ENCODE measurements around the gene SPAG17. TPM values are rescaled to one million over a fixed set of nuclear protein-coding genes. Genes with fewer than 3 reads are reported as not detected.
A peak's percentile ranks its signal among the peaks of the same experiment; 100 is the strongest.

The SPAG17 gene
- total and polyA plus RNA-seq, 2 experiments from 2014 or later: 0.36 to 1.7 TPM

DNA sequence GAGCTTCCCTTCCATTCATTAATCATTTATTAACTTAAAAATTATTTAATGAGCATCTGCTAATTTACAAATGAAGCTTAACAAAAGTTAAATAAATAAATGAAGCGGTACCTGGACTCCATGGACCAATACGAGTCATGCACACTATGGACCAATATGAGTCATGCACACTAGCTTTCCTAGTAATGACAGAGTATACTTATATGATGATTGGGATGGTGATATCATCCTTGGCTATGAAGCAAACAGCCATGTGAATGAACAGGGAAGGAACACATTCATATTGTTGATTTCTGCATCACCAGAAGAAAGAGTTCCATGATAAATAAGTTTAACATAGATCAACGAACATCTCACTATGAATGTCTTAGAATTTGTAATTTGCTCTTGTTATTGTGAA lies 109.9 kb downstream of the SPAG17 start:
- no peaks in the 10 kb centered on the region for H3K79me2 ChIP-seq
- WGBS (ENCODE audit: low lambda C conversion rate, missing lambda C conversion rate): 84% methylated on average over 3 of the region's 3 CpGs
- no peak overlapping the region for H2AFZ ChIP-seq
- no peak for DNase-seq (ENCODE audit: low spot score)
- H4K20me1 ChIP-seq (ENCODE audit: insufficient read depth, poor library complexity, severe bottlenecking): no peaks in the 10 kb centered on the region
- no peaks in the 10 kb centered on the region for H3K4me1 ChIP-seq (ENCODE audit: insufficient read depth)
- H3K4me3 ChIP-seq: no peak overlapping the region
- TF ChIP-seq, protein P1, sequence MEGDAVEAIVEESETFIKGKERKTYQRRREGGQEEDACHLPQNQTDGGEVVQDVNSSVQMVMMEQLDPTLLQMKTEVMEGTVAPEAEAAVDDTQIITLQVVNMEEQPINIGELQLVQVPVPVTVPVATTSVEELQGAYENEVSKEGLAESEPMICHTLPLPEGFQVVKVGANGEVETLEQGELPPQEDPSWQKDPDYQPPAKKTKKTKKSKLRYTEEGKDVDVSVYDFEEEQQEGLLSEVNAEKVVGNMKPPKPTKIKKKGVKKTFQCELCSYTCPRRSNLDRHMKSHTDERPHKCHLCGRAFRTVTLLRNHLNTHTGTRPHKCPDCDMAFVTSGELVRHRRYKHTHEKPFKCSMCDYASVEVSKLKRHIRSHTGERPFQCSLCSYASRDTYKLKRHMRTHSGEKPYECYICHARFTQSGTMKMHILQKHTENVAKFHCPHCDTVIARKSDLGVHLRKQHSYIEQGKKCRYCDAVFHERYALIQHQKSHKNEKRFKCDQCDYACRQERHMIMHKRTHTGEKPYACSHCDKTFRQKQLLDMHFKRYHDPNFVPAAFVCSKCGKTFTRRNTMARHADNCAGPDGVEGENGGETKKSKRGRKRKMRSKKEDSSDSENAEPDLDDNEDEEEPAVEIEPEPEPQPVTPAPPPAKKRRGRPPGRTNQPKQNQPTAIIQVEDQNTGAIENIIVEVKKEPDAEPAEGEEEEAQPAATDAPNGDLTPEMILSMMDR (IDR thresholded peaks at IDR 0.05; ENCODE audit: poor library complexity): no peak
- TF ChIP-seq EZH2 (IDR thresholded peaks at IDR 0.05; ENCODE audit: borderline replicate concordance) (no peak), EZH2phosphoT487 (IDR thresholded peaks at IDR 0.05; ENCODE audit: low read depth, severe bottlenecking, unreplicated experiment) (no peak)
- no peaks in the 10 kb centered on the region for H3K36me3 ChIP-seq (replicated peaks; ENCODE audit: insufficient read depth, low read depth)
- H3K27me3 ChIP-seq: no peaks in the 10 kb centered on the region
- no peak overlapping the region for H3K27ac ChIP-seq
- no peaks in the 10 kb centered on the region for H3K9me3 ChIP-seq (ENCODE audit: low read depth)
- H3K9me2 ChIP-seq (replicated peaks; ENCODE audit: insufficient read depth): no peaks in the 10 kb centered on the region
- H3K4me2 ChIP-seq: no peak overlapping the region

DNA sequence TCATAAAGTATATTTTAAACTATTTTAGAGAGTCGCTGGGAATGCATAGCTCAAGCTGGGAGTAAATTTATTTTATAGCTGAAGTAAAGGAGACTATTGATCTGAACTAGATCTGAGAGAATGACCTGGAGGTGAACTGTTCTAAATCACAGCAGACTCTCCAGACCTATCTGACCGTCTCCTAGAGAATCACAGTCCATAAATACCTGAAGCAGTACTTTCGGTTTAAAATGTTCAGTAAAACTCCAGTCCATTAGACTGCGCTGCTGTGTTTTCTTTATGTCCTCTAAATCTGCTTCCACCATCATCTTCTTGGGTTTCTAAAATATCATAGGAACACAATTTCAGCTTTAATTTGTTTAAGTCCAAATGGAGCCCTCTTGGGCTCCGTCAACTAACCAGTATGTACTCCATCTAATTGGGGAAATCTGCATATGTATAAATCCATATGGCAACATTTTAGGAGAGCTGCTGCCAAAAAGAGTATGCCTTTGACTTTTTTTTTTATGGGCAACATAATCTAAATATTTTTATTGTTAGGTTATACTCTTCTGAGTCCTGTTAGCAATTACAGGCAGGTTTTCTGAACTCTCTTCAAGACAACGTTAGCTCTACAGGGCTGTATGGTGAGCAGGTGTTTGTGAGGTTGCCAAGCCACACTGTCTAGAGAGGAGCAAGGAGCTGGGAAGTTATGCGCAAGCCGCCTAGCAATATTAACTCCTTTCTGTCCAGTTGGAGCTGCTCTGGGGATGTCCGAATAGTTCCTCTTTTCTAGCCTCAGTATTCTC lies 111.2 kb downstream of the SPAG17 start:
- Histone ChIP-seq H3K9me3 (ENCODE audit: low read depth) (no peaks in the 10 kb centered on the region), H3K36me3 (replicated peaks; ENCODE audit: insufficient read depth, low read depth) (no peaks in the 10 kb centered on the region), H3K27me3 (no peaks in the 10 kb centered on the region), H3K79me2 (no peaks in the 10 kb centered on the region), H3K4me3 (no peak overlapping the region), H4K20me1 (ENCODE audit: insufficient read depth, poor library complexity, severe bottlenecking) (no peaks in the 10 kb centered on the region), H3K4me2 (peak overlapping the region; percentile 71), H3K4me1 (ENCODE audit: insufficient read depth) (no peaks in the 10 kb centered on the region), H3K9me2 (replicated peaks; ENCODE audit: insufficient read depth) (no peaks in the 10 kb centered on the region), H2AFZ (no peak overlapping the region), H3K27ac (no peak overlapping the region)
- DNase-seq (ENCODE audit: low spot score): no peak
- 43% methylated on average over 9 of the region's 9 CpGs for WGBS (ENCODE audit: low lambda C conversion rate, missing lambda C conversion rate)
- TF ChIP-seq, protein P1 (IDR thresholded peaks at IDR 0.05; ENCODE audit: poor library complexity): no peak
- TF ChIP-seq EZH2 (IDR thresholded peaks at IDR 0.05; ENCODE audit: borderline replicate concordance) (no peak), EZH2phosphoT487 (IDR thresholded peaks at IDR 0.05; ENCODE audit: low read depth, severe bottlenecking, unreplicated experiment) (no peak)

DNA sequence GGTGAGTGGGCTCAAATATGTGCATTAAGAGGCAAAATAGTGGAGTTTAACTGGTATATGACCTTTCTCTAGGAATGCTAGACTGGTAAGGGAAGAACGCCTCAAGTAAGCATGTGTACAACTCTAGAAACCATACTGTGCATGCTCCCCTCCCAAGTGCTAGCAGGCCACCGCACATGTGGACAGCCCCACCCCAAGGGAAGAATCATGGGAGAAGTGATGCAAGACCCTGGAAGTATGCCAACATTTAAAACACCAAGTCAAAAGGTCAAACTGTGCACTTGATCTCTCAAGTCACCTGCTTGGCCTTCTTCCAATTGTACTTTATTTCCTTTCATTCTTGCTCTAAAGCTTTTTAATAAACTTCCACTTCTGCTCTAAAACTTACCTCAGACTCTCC lies 135.0 kb downstream of the SPAG17 start:
- Histone ChIP-seq H3K9me2 (replicated peaks; ENCODE audit: insufficient read depth) (no peaks in the 10 kb centered on the region), H3K27ac (no peak overlapping the region), H3K4me1 (ENCODE audit: insufficient read depth) (no peaks in the 10 kb centered on the region), H2AFZ (no peak overlapping the region), H3K79me2 (no peaks in the 10 kb centered on the region), H3K4me2 (no peak overlapping the region), H3K9me3 (ENCODE audit: low read depth) (no peaks in the 10 kb centered on the region), H4K20me1 (ENCODE audit: insufficient read depth, poor library complexity, severe bottlenecking) (no peaks in the 10 kb centered on the region), H3K27me3 (no peaks in the 10 kb centered on the region), H3K36me3 (replicated peaks; ENCODE audit: insufficient read depth, low read depth) (no peaks in the 10 kb centered on the region), H3K4me3 (no peak overlapping the region)
- TF ChIP-seq EZH2 (IDR thresholded peaks at IDR 0.05; ENCODE audit: borderline replicate concordance) (no peak), EZH2phosphoT487 (IDR thresholded peaks at IDR 0.05; ENCODE audit: low read depth, severe bottlenecking, unreplicated experiment) (no peak)
- TF ChIP-seq, protein P1 (IDR thresholded peaks at IDR 0.05; ENCODE audit: poor library complexity): no peak
- WGBS (ENCODE audit: low lambda C conversion rate, missing lambda C conversion rate): 92% methylated on average over 2 of the region's 2 CpGs
- peak; percentile 19 for DNase-seq (ENCODE audit: low spot score)

All from hepatocyte (in vitro differentiated cells).